SK-N-SH (cell line): ENCODE measurements around the gene ITGA6. TPM values are rescaled to one million over a fixed set of nuclear protein-coding genes. Genes with fewer than 3 reads are reported as not detected.

ENCODE experiments used
- CTCF ChIA-PET: fragments of 300-600, 350-600 bp; formaldehyde crosslinking; extraction: SDS; loops from one replicate; lab custom pipeline; 2021; lab: Yijun Ruan, JAX
- POLR2A ChIA-PET: fragments of 350-600 bp; sonication (Branson Sonifier 250); formaldehyde crosslinking; extraction: SDS; loops from one replicate; lab custom pipeline; 2020; ENCODE audit warnings: antibody characterized with exemption, inconsistent platforms; lab: Yijun Ruan, JAX
- DNase-seq: peaks from one replicate; pipeline ENCODE4 v3.0.0; 2012
- H2AFZ ChIP-seq: fragments of 200-600 bp; sonication (generic); 2 replicates; pipeline ENCODE4 v1.8.1; 2016; ENCODE audit warnings: antibody characterized with exemption, mild to moderate bottlenecking, low read depth
- H3F3A ChIP-seq: fragments of 200-600 bp; sonication (generic); replicated peaks from 2 replicates; pipeline ENCODE3; 2016; ENCODE audit warnings: antibody characterized with exemption, mild to moderate bottlenecking; ENCODE audit not compliant: insufficient read depth
- H3K27ac ChIP-seq, 2 experiments: fragments of 200-500 bp in 1 of 2; fragments of 200-600 bp in 1 of 2; sonication (Bioruptor generic) in 1 of 2; sonication (generic), shearing (Covaris generic) in 1 of 2; 2 replicates each; pipeline versions ENCODE4 v1.5.1 to v1.6.1; 2014 to 2016; ENCODE audit warnings: low read depth in 2 of 2, inconsistent platforms in 1 of 2, low read length in 1 of 2, mild to moderate bottlenecking in 1 of 2, mixed read lengths in 1 of 2
- H3K27me3 ChIP-seq: fragments of 200-600 bp; sonication (generic), shearing (Covaris generic); 2 replicates; pipeline ENCODE4 v1.6.1; 2016; ENCODE audit warnings: mixed run types; ENCODE audit not compliant: insufficient read depth
- H3K36me3 ChIP-seq, 2 experiments: fragments of 200-500 bp in 1 of 2; fragments of 200-600 bp in 1 of 2; sonication (Bioruptor generic) in 1 of 2; sonication (generic) in 1 of 2; replicated peaks in 1 of 2; 2 replicates each; pipeline versions ENCODE3 to v1.5.1; 2014 to 2016; ENCODE audit warnings: low read length in 1 of 2, mild to moderate bottlenecking in 1 of 2; ENCODE audit not compliant: insufficient read depth in 2 of 2, control insufficient read depth in 1 of 2
- H3K4me1 ChIP-seq, 2 experiments: fragments of 200-500 bp in 1 of 2; fragments of 200-600 bp in 1 of 2; sonication (Bioruptor generic) in 1 of 2; sonication (generic), shearing (Covaris generic) in 1 of 2; 2 replicates each; pipeline versions ENCODE4 v1.5.1 to v1.6.1; 2014 to 2016; ENCODE audit warnings: low read depth in 1 of 2, low read length in 1 of 2, mixed run types in 1 of 2; ENCODE audit not compliant: insufficient read depth in 2 of 2, control insufficient read depth in 1 of 2
- H3K4me2 ChIP-seq: fragments of 200-600 bp; sonication (generic), shearing (Covaris generic); 2 replicates; pipeline ENCODE4 v1.6.1; 2017; ENCODE audit warnings: mixed run types
- H3K4me3 ChIP-seq, 2 experiments: fragments of 200-500 bp in 1 of 2; fragments of 200-600 bp in 1 of 2; sonication (Bioruptor generic) in 1 of 2; sonication (generic), shearing (Covaris generic) in 1 of 2; 2 replicates each; pipeline versions ENCODE4 v1.5.1 to v1.8.1; 2014 to 2016; ENCODE audit warnings: low read depth in 2 of 2, inconsistent platforms in 1 of 2, low read length in 1 of 2, mild to moderate bottlenecking in 1 of 2, mixed read lengths in 1 of 2, moderate library complexity in 1 of 2
- H3K79me2 ChIP-seq: fragments of 200-600 bp; sonication (generic); 2 replicates; pipeline ENCODE4 v1.8.1; 2017; ENCODE audit warnings: mild to moderate bottlenecking; ENCODE audit not compliant: insufficient read depth
- H3K9ac ChIP-seq: fragments of 200-600 bp; sonication (generic); 2 replicates; pipeline ENCODE4 v1.6.1; 2017; ENCODE audit warnings: mixed run types
- H3K9me2 ChIP-seq: fragments of 200-600 bp; sonication (generic); 2 replicates; pipeline ENCODE4 v1.6.1; 2017; ENCODE audit warnings: mixed run types
- H3K9me3 ChIP-seq: fragments of 200-600 bp; sonication (generic); 2 replicates; pipeline ENCODE4 v1.6.1; 2017; ENCODE audit warnings: mixed run types, mild to moderate bottlenecking, moderate library complexity
- H4K20me1 ChIP-seq: fragments of 200-600 bp; sonication (generic); 2 replicates; pipeline ENCODE4 v1.6.1; 2017; ENCODE audit warnings: mild to moderate bottlenecking, mixed run types; ENCODE audit not compliant: insufficient read depth
- ELF1 ChIP-seq: IDR thresholded peaks from 2 replicates; pipeline ENCODE4 v1.4.0; 2012
- EZH2phosphoT487 ChIP-seq: fragments of 200-600 bp; sonication (generic); IDR thresholded peaks from 2 replicates; pipeline ENCODE4 v1.6.1; 2017; ENCODE audit warnings: low read depth, mixed run types, mild to moderate bottlenecking, antibody characterized with exemption, moderate library complexity, borderline replicate concordance
- JUND ChIP-seq: IDR thresholded peaks from 2 replicates; pipeline ENCODE4 v1.4.0; 2012
- NRF1 ChIP-seq: IDR thresholded peaks from 2 replicates; pipeline ENCODE4 v1.6.1; 2012; ENCODE audit warnings: low read depth, mild to moderate bottlenecking, low read length
- POLR2AphosphoS5 ChIP-seq: IDR thresholded peaks from 2 replicates; pipeline ENCODE4 v1.6.1; 2012; ENCODE audit warnings: low read depth, low read length
- RAD21 ChIP-seq: IDR thresholded peaks from 2 replicates; pipeline ENCODE4 v1.6.1; 2012; ENCODE audit warnings: mild to moderate bottlenecking, low read length
- RFX5 ChIP-seq: IDR thresholded peaks from 2 replicates; pipeline ENCODE4 v1.6.1; 2012; ENCODE audit warnings: mild to moderate bottlenecking, improper control_type of control experiment, low read length
- SIN3A ChIP-seq: IDR thresholded peaks from 2 replicates; pipeline ENCODE4 v1.6.1; 2012; ENCODE audit warnings: low read depth, mild to moderate bottlenecking, low read length, moderate library complexity, borderline replicate concordance
- SMC3 ChIP-seq: IDR thresholded peaks from 2 replicates; pipeline ENCODE4 v1.6.1; 2012; ENCODE audit warnings: low read depth, low read length, improper control_type of control experiment
- TEAD4 ChIP-seq: IDR thresholded peaks from 2 replicates; pipeline ENCODE4 v1.4.0; 2012; ENCODE audit warnings: mild to moderate bottlenecking, borderline replicate concordance; ENCODE audit not compliant: insufficient read depth
- WGBS: methylation state at CpG from one replicate; pipeline ENCODE4 v1.1.6; 2017; ENCODE audit warnings: low lambda C conversion rate; 5-methylcytosine and 5-hydroxymethylcytosine counted together
- polyA plus RNA-seq, 3 experiments: library from polyadenylated mRNA; depleted of rRNA; stranded (reverse); fragments of >200 nt; gene quantifications; 2 replicates each; pipeline ENCODE4 v1.2.3, GENCODE V29; 2012
- TF ChIP-seq, protein P1 (sequence below): IDR thresholded peaks from 2 replicates; pipeline ENCODE4 v1.6.1; 2012; ENCODE audit warnings: mild to moderate bottlenecking, low read depth, low read length, moderate library complexity

Gene ITGA6
- polyA plus RNA-seq, 1 of the 3 experiments (the other 2 are of a cell fraction) = 26.0 TPM

DNA sequence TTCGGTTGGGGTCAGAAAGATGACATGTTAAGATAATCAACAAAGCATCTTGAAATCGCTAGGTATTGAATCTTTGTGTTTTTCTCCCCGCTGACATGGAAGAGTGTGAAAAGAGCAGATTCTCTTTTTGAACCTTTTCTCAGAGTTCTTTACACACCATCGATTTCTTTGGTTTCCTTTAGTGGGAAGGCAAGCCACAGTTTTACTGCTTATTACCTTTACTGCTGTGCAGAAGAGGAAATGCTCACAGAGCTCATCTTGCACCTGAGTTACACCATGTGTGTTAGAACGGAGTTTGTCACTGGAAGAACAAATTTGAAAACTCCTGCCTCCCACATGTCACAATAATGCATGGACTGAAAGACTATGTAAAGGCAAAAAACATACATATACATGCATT, 83.2 kb downstream of the ITGA6 start:
- Histone ChIP-seq H3K27me3 (no peaks in the 10 kb centered on the region), H3K4me1 (no peaks in the 10 kb centered on the region), H3K9me2 (no peaks in the 10 kb centered on the region), H3K4me2 (no peak overlapping the region), H4K20me1 (no peaks in the 10 kb centered on the region), H3F3A (peaks cover 5% of the 10 kb centered on the region), H3K79me2 (no peaks in the 10 kb centered on the region), H3K4me3 (no peak overlapping the region), H3K9ac (no peak overlapping the region), H3K9me3 (peaks cover 6% of the 10 kb centered on the region; the same call in 1 of the 2 replicates), H3K36me3 (peaks cover 0 to 22% of the 10 kb centered on the region in 2 experiments), H3K27ac (no peak overlapping the region), H2AFZ (no peak overlapping the region)
- 46% methylated on average over 5 of the region's 5 CpGs for WGBS
- TF ChIP-seq ELF1 (no peak), RFX5 (no peak), POLR2AphosphoS5 (no peak), NRF1 (no peak), SMC3 (no peak)
- ChIA-PET CTCF (no interaction called here), POLR2A (no interaction called here)
- DNase-seq = no peak

DNA sequence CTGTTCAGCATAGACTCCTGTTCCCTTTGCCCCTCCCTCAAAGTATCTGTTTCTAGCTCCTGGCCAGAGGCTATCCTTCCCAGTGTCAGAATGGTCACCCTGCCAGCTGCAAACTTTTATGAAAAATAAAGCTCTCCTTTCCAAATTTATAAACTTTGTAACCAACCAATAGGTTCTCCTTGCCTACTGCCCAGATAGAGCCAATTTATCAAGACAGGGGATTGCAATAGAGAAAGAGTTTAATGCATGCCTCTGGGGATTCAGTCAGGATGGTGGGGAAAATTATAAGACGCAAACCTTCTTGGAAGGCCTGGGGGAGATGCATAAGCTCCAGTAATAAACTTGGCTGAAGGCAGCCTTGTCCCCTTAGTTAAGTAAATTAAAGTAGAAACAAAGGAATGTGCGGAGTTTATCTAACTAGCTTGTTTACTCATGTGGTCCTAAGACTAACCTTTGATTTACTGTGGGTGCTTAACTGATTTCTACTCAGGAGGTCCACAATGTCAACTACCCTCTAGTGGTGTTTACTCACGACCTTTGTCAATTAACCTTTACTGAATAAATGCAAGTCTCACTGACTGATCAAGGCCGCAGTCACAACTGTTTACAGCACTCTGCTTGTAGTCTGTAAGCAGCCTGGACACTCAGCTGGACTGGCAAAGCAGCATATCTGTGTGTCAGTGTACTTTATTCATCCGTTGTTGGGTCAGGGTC, 85.6 kb downstream of the ITGA6 start:
- no peaks in the 10 kb centered on the region for H3K9me2 ChIP-seq
- H3K4me2 ChIP-seq = no peak overlapping the region
- H3K27me3 ChIP-seq = no peaks in the 10 kb centered on the region
- H3K9me3 ChIP-seq = peaks cover 6% of the 10 kb centered on the region; the same call in 1 of the 2 replicates
- H2AFZ ChIP-seq = no peak overlapping the region
- peaks cover 0 to 11% of the 10 kb centered on the region in 2 experiments for H3K36me3 ChIP-seq
- no peak for DNase-seq
- H3F3A ChIP-seq = no peaks in the 10 kb centered on the region
- H3K9ac ChIP-seq = no peak overlapping the region
- POLR2A ChIA-PET = no interaction called here
- WGBS = 30% methylated on average over 5 of the region's 5 CpGs
- no peak overlapping the region for H3K27ac ChIP-seq
- H3K4me1 ChIP-seq = no peaks in the 10 kb centered on the region
- no peaks in the 10 kb centered on the region for H4K20me1 ChIP-seq
- no peak for TF ChIP-seq RAD21
- TF ChIP-seq, protein P1, sequence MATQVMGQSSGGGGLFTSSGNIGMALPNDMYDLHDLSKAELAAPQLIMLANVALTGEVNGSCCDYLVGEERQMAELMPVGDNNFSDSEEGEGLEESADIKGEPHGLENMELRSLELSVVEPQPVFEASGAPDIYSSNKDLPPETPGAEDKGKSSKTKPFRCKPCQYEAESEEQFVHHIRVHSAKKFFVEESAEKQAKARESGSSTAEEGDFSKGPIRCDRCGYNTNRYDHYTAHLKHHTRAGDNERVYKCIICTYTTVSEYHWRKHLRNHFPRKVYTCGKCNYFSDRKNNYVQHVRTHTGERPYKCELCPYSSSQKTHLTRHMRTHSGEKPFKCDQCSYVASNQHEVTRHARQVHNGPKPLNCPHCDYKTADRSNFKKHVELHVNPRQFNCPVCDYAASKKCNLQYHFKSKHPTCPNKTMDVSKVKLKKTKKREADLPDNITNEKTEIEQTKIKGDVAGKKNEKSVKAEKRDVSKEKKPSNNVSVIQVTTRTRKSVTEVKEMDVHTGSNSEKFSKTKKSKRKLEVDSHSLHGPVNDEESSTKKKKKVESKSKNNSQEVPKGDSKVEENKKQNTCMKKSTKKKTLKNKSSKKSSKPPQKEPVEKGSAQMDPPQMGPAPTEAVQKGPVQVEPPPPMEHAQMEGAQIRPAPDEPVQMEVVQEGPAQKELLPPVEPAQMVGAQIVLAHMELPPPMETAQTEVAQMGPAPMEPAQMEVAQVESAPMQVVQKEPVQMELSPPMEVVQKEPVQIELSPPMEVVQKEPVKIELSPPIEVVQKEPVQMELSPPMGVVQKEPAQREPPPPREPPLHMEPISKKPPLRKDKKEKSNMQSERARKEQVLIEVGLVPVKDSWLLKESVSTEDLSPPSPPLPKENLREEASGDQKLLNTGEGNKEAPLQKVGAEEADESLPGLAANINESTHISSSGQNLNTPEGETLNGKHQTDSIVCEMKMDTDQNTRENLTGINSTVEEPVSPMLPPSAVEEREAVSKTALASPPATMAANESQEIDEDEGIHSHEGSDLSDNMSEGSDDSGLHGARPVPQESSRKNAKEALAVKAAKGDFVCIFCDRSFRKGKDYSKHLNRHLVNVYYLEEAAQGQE = no peak
- no peak for TF ChIP-seq TEAD4
- no peak for TF ChIP-seq JUND
- no peak for TF ChIP-seq EZH2phosphoT487
- no peak for TF ChIP-seq SIN3A
- no peak for TF ChIP-seq RFX5
- TF ChIP-seq ELF1 = no peak
- H3K79me2 ChIP-seq = no peaks in the 10 kb centered on the region
- H3K4me3 ChIP-seq = no peak overlapping the region
- CTCF ChIA-PET = no interaction called here
